Measurements from ENCODE around the gene ABLIM1. TPM values are rescaled to one million over a fixed set of nuclear protein-coding genes. Genes with fewer than 3 reads are reported as not detected.

ABLIM1 gene
- total RNA-seq, 4 donors from 2014 or later, result 56.9 to 108 (median 96.1) TPM

- no peak for DNase-seq
- Histone ChIP-seq H3K27ac (peak overlapping the region in 1 of 4 donors; percentile 85), H3K27me3 (no peaks in the 10 kb centered on the region), H3K4me1 (peaks cover 5 to 44% (median 29%) of the 10 kb centered on the region in 4 donors), H3K4me3 (no peak overlapping the region), H3K9me3 (no peaks in the 10 kb centered on the region), H3K36me3 (no peaks in the 10 kb centered on the region)
- 39% methylated on average over 1 of the region's 1 CpG; no CpG with 5 or more reads in 1 of the 2 donors for WGBS, 2 donors (ENCODE audit: low coverage in 1 of 2)
- no peak for TF ChIP-seq POLR2A (IDR thresholded peaks at IDR 0.05)
- no peak for TF ChIP-seq POLR2AphosphoS5 (IDR thresholded peaks at IDR 0.05)
- TF ChIP-seq EP300 (IDR thresholded peaks at IDR 0.05; ENCODE audit: low read depth), result no peak
- TF ChIP-seq CTCF (IDR thresholded peaks at IDR 0.05), result no peak
- intact Hi-C loops (cut with DNase I; ENCODE audit: low total_unique reads), result no loop called here
- in situ Hi-C loops (cut with MboI; ENCODE audit: low pct_ligation_motif_present in 1 of 4, low pct_unique_long_range_greater_than_20kb in 1 of 4, low sequenced_read_pairs in 3 of 4), result no loop called here
These were observed 42.5 kb downstream of the ABLIM1 start for GRCh38 chr10:114615600-114616007.

GRCh38 chr10:114613237-114613979 lies 44.7 kb downstream of the ABLIM1 start:
- H3K4me1 ChIP-seq, result peaks cover 5 to 44% (median 29%) of the 10 kb centered on the region in 4 donors

GRCh38 chr10:114611617-114612016 lies 46.5 kb downstream of the ABLIM1 start:
- TF ChIP-seq POLR2AphosphoS5 (IDR thresholded peaks at IDR 0.05), result no peak
- TF ChIP-seq CTCF (IDR thresholded peaks at IDR 0.05), result no peak
- TF ChIP-seq EP300 (IDR thresholded peaks at IDR 0.05; ENCODE audit: low read depth), result no peak
- TF ChIP-seq POLR2A (IDR thresholded peaks at IDR 0.05), result no peak
- H3K9me3 ChIP-seq, result no peaks in the 10 kb centered on the region
- no peak for DNase-seq
- intact Hi-C loops (cut with DNase I; ENCODE audit: low total_unique reads) (no loop called here), in situ Hi-C loops (cut with MboI; ENCODE audit: low pct_ligation_motif_present in 1 of 4, low pct_unique_long_range_greater_than_20kb in 1 of 4, low sequenced_read_pairs in 3 of 4) (no loop called here)
- no peaks in the 10 kb centered on the region for H3K36me3 ChIP-seq
- WGBS, 2 donors (ENCODE audit: low coverage in 1 of 2), result 60 to 86% methylated on average over 1 of the region's 1 CpG
- H3K27me3 ChIP-seq, result no peaks in the 10 kb centered on the region
- no peak overlapping the region for H3K4me3 ChIP-seq
- H3K4me1 ChIP-seq, result peaks cover 5 to 44% (median 29%) of the 10 kb centered on the region in 4 donors
- H3K27ac ChIP-seq, result peak overlapping the region; percentile 79 to 85 (median 81)

More at GRCh38 chr10:114613237-114613979, 44.7 kb downstream of the ABLIM1 start:
- Histone ChIP-seq H3K27me3 (no peaks in the 10 kb centered on the region), H3K4me3 (no peak overlapping the region), H3K27ac (peak overlapping the region; percentile 79 to 85 (median 81)), H3K9me3 (no peaks in the 10 kb centered on the region), H3K36me3 (no peaks in the 10 kb centered on the region)
- DNase-seq, result peak; percentile 64
- TF ChIP-seq EP300 (IDR thresholded peaks at IDR 0.05; ENCODE audit: low read depth) (no peak), CTCF (IDR thresholded peaks at IDR 0.05) (peak in 1 of 5 experiments; percentile 22), POLR2A (IDR thresholded peaks at IDR 0.05) (peak; percentile 25), POLR2AphosphoS5 (IDR thresholded peaks at IDR 0.05) (peak in 2 of 3 donors; percentile 55 to 56)
- 51 to 78% methylated on average over 1 to 4 of the region's 4 CpGs for WGBS, 2 donors (ENCODE audit: low coverage in 1 of 2)
- in situ Hi-C loops (cut with MboI; ENCODE audit: low pct_ligation_motif_present in 1 of 4, low pct_unique_long_range_greater_than_20kb in 1 of 4, low sequenced_read_pairs in 3 of 4) (no loop called here), intact Hi-C loops (cut with DNase I; ENCODE audit: low total_unique reads) (no loop called here)

GRCh38 chr10:114609518-114610426 lies 48.3 kb downstream of the ABLIM1 start:
- no peak overlapping the region for H3K27ac ChIP-seq
- WGBS, 2 donors (ENCODE audit: low coverage in 1 of 2), result 88 to 93% methylated on average over 4 to 8 of the region's 8 CpGs
- DNase-seq, result no peak
- no peaks in the 10 kb centered on the region for H3K27me3 ChIP-seq
- H3K36me3 ChIP-seq, result no peaks in the 10 kb centered on the region
- H3K4me1 ChIP-seq, result peaks cover 14 to 49% (median 39%) of the 10 kb centered on the region in 4 donors
- intact Hi-C loops (cut with DNase I; ENCODE audit: low total_unique reads), result no loop called here
- H3K9me3 ChIP-seq, result no peaks in the 10 kb centered on the region
- no peak overlapping the region for H3K4me3 ChIP-seq
- TF ChIP-seq POLR2A (IDR thresholded peaks at IDR 0.05), result no peak
- TF ChIP-seq CTCF (IDR thresholded peaks at IDR 0.05), result no peak
- no peak for TF ChIP-seq EP300 (IDR thresholded peaks at IDR 0.05; ENCODE audit: low read depth)
- no peak for TF ChIP-seq POLR2AphosphoS5 (IDR thresholded peaks at IDR 0.05)
- in situ Hi-C loops (cut with MboI; ENCODE audit: low pct_ligation_motif_present in 1 of 4, low pct_unique_long_range_greater_than_20kb in 1 of 4, low sequenced_read_pairs in 3 of 4), result no loop called here

Measured in transverse colon (tissue), 4 donors.